Right renal cortex interstitium (tissue), 3 donors: Measurements from ENCODE around the gene ITGAD. TPM values are rescaled to one million over a fixed set of nuclear protein-coding genes. Genes with fewer than 3 reads are reported as not detected.
"Not testable (repeated sequence)": the region's sequence is repeated elsewhere in the genome, so short reads cannot be mapped to it uniquely, and the experiment has no call there.

ENCODE experiments used
- DNase-seq, 3 donors: peaks; one replicate each; pipeline ENCODE4 v3.0.0-alpha.2; 2013; ENCODE audit warnings: low read depth in 3 of 3, low spot score in 2 of 3
- polyA plus RNA-seq, 3 donors: library from polyadenylated mRNA; unstranded; fragments of 120-200 nt; gene quantifications; one replicate each; pipeline ENCODE4 v1.2.1, GENCODE V29; 2013; ENCODE audit not compliant: insufficient read length in 3 of 3

ITGAD gene
- polyA plus RNA-seq, 3 donors: 0.21 to 0.39 (median 0.23) TPM

DNA sequence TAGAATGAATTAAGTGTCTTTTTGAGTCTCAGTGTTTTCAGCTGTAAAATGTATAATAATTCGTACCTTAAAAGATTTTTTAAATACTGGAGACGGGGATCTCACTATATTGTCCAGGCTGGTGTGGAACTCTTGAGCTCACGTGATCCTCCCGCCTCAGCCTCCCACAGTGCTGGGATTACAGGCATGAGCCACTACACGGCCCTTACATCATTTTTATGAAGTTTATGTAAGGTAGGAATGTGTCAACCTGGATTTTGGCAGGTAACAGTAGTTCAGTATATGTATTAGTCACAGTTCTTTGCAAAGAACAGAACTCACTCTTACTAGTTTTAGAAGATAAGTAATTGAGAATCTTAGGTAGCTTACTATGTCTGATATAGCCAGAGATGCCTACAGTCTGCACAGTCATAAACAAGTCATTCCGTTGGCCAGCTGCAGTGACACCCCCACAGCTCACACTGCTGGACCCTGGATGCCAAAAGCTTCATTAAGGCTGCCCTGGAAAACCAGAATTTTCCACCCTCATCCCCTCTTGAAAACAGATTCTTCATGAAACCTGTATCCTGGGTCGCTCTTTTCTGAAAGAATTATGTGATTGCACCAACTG, 35.6 kb downstream of the ITGAD start:
- no peak for DNase-seq

DNA sequence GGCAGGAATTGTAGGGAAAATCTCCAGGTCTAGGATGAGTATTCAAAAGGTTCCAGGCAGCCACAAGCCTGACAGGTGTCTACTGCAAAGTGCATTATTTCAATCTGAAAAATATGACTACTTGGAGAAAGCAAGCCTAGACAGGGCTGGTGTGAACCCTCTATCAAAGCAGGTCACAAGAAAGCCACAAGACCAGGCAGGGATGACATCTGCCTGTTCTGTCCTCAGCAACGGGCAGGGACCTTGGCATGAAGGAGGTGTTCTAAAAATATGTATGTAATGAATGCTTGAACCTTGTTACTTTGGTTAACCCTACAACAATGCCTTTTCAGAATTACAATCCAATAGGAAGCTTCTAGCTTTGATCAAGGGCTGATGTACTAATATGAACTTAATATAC, 36.2 kb downstream of the ITGAD start:
- DNase-seq: no peak

DNA sequence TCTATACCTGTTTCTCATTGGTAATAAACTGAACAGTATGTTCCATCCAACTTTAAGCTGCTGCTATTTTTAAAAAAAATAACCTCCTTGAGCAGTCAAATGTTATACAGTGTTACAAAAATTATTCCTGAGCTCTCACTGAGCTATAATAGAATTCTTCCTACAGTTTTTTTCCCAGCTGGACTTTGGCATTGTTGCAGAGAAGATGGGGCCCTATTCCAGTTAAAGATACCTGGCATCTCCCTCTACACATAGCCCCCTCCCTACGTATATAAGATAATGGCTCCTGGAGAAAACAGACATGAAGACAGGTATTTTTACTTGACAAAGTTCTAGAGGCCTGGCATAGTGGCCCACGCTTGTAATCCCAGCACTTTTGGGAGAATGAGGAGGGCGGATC, 36.7 kb downstream of the ITGAD start:
- no peak for DNase-seq

DNA sequence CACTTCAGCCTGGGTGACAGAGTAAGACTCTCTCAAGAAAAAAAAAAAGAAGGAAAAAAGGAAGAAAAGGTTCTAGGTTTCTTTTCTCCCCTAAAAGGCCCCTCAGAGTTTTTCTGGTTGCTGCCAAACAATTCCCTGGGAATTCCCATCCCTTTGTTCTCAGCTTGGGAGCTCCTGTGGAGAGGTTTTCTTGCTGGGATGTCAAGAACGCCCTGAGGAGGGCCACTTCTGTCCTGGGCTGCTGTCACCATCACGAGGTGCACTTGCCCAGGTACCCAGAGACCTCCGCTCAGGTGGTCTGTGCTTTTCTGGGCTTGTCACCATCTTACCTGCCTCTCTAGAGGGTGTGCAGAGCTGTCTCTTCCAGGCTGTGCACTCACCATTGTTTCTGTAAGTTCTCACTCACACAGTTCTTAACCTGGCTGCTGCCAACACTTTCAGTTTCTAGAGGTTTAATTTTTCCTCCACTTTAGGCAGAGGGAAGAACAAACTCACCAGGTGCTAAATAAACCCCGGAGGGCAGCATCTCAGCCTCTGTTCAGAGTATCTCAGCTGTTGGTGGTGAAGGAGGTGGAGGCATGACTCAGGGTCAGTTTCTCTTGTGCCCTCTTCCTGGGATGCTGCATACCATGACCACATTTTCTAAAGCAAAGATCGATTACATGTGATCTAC, 37.4 kb downstream of the ITGAD start:
- DNase-seq: no peak

DNA sequence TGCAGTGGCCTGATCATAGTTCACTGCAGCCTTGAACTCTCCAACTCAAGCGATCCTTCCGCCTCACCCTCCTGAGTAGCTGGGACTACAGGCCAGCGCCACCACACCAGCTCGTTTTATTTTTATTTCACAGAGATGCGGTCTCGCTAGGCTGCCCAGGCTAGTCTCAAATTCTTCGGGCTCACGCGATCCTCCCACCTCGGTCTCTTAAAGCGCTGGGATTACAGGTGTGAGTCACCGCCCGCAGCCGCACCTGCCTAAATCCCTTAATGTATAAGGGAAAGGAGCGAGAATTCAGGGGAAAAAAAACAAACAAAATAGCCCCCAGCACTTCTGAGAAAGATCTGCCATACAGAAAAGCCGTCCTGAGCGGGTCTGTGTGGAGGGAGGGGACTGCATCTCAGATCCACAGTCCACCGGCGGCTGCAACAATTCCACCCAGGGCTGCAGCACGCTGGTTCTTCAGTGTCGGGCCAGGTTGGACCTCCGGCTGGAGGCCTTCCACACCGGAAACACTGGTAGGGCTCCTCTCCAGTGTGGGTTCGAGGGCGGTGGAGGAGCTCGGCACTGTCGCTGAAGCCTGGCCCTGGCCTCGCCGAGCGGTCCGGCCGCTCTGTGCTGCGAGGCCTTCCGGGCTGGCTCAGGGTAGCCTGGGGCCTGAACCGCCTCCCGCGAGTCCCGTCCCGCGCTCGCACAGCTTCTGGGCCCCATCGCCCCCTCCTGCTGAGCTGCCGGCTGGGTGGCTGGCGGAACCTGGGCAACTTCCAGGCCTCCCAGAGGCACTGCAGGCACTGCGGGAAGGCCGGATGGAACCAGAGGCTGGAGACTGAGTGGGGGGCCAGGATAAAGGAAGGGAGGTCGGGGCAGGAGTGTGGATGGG, 42.4 kb downstream of the ITGAD start:
- DNase-seq: no peak

DNA sequence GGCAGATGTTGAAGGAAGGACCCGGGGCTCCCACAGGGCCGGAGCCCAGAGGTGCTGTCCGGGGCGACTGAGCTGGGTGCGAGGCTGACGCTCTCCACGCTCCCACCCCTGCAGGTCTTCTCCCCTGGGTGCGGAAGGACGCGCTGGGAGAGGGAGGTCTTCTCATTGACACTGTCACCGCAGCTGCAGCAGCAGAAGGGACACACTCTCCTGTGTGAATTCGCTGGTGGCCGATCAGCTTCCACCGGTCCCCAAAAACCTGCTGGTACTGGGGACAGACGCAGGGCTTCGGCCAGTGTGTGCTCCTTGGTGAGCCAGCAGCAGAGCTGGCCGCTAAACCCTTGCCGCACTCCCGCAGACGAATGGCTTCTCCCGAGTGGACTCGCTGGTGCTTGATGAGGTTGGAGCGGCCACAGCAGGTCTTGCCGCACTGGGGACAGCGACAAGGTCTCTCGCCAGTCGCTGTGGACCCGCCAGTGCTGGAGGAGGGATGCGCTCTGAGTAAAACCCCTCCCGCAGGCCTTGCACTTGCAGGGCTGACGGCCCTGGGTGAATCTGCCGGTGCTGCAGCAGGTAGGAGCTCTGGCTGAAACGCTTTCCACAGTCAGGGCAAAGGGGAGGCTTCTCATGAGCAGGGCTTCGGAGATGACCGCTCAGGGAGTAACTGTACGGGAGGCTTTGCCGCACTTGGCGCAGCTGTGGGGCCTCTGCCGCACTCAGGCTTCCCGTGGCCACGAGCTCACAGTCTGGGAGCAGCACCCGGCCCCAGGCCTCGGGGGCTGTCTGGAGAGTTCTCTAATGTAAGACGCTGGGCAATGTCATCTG, 43.3 kb downstream of the ITGAD start:
- DNase-seq: no peak

DNA sequence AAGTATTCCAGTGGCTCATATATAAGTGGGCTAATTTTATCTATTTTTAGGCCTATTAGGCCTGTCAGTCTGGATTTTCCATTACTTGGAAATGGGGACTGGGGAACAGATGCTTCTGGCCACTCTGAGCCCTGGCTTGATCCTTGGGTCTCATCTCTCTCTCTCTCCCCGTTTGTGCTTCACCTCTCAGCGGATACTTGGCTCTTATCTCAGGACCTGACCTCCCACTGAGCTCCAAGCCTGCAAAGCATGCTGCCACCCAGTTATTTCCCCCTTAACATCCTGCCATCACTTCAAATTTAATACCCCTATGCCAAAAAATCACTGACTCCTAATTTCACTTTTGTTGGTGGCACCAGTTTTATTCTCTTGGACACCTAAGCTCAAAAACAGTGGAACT, 45.3 kb downstream of the ITGAD start:
- no peak for DNase-seq

DNA sequence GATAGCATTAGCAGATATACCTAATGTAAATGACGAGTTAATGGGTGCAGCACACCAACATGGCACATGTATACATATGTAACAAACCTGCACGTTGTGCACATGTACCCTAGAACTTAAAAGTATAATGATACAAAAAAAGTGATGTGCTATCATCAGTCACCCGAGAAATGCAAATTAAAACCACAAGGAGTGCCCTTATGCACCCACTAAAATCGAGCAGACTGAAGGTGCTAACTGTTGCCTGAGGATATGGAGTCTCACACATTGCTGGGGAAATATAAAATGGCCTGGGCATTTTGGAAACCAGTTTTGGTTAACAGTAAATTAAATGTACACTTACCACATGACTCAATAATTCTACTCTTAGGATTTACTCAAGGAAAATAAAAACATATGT, 45.9 kb downstream of the ITGAD start:
- DNase-seq: not testable (repeated sequence)

DNA sequence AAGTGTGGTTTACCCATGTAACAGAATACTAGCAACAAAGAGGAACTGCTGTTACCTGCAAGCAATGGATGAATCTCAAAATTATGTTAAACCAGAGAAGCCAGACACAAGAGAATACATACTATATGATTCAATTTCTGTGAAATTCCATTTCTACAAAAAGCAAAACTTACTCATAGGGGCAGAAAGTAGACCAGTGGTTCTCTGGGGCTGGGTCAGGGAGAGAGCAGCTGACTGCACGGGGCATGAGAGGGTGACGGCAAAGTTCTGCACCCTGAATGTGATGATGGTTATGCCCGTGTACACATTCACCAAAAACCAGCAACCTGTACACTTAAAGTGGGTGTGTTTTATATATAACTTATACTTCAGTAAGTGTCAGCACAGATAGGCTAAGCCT, 46.4 kb downstream of the ITGAD start:
- DNase-seq: no peak

DNA sequence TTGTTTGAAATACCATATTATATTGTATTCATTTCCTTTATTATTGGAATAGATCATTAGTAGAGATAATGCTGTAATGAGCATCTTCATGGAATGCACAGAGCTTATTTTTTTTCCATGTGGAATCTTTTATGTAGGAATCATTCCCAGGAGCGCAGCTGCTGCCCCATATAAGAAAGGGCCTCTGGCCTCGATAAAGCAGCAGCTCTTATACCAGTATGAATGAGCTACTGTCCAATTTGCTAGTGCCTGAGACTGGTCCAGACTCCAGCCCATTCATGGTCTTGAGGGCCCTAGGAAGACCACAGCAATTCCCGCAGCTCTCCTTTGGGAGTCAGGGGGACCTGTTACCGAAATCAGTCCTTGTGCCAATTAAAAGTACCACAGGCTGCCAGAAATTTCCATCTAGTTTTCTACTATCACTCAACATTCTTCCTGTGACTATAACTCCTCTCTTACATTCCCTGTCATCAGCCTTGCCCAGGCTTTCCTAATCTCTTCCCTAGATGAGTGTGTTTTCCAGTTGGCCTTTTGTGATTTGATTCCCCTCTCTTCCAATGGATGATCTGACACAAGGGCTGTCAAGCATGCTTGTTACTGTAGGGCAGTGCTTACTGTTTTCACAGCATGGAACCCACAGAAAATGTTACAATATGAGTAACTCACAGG, 47.5 kb downstream of the ITGAD start:
- DNase-seq: no peak

DNA sequence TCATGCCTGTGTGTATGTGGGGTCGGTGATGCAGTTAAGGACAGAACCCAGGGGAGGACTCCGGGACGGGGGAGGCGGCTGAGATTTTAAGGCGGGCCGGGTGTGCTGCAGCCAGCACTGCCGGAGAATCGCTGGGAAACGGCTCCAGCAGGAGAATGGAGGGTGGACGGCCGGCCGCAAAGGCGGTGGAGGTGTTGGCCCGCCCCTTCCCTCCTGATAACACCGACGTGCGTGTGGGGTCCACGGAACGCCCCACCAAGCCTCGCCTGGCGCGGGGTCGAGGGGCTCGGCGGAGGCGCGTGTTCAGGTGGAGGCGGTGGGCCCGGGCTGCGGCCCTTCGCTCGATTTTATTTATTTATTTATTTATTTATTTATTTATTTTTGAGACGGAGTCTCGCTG, 48.8 kb downstream of the ITGAD start:
- DNase-seq: no peak

DNA sequence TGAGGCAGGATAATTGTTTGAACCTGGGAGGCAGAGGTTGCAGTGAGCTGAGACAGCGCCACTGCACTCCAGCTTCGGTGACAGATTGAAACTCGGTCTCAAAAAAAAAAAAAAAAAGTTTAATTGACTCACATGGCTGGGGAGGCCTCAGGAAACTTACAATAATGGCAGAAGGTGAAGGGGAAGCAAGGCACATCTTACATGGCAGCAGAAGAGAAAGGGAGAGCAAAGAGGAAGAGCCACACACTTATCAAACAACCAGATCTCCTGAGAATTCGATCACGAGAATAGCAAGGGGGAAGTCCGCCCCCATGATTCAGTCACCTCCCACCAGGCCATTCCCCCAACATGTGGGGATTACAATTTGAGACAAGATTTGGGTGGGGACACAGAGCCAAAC, 52.8 kb downstream of the ITGAD start:
- not testable (repeated sequence) for DNase-seq

DNA sequence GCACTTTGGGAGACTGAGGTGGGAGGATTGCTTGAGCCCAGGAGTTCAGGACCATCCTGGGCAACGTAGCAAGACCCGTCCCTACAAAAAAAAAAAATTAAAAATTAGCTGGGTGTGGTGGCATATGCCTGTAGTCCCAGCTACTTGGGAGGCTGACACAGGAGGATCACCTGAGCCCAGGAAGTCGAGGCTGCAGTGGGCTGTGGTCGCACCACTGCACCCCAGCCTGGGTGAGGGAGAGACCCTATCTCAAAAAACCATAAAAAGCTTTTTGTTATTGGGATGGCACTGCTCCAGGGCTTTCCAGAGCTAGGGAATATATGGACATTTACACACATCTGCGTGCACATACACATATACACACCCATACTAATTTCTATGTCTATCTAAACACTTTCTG, 58.1 kb downstream of the ITGAD start:
- no peak for DNase-seq

DNA sequence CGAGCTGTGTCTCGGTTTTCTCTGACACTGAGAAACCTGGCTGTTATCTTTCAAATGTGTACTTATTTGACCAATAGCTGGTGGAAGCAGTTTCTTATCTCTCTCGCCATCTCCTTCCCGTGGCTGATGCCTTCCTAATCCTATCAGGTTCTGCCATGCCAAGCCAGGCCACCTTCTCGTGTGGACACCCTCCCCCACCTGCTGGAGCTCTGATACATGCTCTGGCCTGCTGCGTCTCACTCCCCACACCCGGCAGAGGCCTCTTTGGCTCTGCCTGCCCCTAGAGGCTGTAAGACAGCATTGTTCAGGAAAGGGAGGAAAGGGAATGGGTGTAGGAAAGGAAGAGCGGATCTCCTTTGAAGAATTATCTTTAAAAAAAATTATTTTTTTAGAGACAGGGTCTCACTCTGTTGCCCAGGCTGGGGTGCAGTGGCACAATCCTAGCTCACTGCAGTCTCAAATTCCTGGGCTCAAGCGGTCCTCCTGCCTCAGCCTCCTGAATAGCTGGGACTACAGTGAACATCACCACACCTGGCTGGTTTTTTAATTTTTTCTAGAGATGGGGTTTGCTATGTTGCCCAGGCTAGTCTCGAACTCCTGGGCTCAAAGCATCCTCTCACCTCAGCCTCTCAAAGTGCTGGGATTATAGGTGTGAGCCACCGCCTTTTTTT, 58.7 kb downstream of the ITGAD start:
- DNase-seq: no peak

DNA sequence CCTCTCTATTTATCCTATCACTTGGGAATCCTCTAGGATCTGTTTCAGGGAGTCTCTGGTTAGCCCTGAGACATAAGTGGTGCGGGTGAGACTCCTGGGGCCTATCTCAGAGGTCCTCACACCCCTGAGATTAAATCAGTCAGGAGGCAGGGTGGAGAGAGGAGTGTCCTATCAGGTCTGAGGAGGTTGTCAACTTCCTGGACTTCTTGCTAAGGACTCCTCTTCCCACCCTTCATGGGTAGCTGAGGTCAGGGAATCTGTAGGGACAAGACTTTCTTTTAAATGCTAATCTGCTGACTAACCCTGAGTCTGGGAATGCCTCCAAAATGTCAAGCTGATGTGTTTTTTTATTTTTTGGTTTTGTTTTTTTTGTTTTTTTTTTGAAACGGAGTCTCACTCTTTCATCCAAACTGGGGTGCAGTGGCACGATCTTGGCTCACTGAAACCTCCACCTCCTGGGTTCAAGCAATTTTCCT, 59.5 kb downstream of the ITGAD start:
- no peak for DNase-seq

DNA sequence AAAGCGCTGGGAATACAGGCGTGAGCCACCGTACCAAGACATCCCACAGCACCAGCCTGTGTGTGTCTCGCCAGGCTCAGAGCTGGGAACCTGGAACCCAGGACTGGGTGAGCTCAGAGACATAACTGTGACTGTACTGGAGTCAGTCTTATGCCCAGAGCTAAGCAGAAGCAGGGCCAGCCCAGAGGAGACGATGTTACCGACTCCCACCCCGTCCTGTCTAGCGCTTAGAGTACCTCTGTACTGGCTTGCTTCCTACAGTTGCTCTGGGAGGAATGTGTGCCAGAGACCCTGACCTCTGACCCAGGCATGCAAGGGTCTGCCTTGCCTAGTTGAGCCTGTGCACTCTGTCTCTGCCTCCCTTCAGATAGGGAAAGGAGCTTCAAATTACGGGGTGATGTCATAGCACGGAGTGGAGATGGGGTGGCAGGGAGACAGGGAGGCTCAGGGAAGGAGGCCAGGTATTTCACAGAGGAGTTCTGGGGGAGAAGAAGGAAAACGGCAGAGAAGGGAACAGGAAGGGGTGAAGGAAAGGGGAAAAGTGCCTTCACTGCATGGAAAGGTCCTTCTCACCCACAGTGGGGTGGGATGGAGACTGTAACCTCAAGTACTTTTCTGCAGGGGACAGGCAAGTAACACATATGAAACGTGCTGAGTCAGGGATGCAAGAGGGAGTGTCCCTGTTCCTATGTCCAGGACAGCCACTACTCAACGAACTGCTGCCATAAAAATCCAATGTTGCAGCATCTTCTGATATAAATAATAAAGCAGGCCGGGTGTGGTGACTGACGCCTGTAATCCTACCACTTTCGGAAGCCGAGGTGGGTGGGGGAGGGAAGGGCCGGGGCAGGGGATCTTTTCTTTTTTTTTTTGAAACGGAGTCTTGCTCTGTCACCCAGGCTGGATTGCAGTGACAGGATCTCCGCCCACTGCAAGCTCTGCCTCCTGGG, 60.4 kb downstream of the ITGAD start:
- DNase-seq: no peak

DNA sequence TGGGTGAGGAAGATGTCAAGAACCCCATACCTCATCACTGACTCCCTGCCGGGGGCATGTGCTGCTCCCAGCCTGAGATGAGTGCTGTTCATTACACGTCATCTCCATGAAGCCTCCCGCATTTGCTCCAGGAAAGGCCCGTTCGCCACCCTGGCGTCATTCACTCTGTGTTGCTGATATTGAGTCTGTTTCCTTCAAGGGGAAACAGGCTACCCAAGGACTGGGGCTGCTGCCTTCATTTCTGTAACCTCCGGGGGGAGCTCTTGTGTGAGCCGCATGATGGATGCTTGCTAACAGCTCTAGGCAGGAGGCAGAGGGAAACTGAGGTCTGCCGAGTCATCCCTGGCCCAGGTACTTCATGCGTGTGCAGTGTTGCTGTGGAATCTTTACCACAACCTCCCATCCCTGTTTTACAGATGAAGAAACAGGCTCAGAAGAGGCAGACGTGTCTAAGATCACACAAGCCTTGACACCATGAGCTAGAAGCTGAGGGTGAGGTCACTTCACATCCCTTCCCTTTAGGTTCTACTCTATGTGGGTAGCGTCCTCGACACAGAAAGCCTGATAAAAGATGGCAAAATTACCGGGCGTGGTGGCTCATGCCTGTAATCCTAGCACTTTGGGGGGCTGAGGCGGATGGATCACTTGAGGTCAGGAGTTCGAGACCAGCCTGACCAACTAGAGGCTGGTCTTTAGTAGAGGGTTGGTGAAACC, 62.6 kb downstream of the ITGAD start:
- DNase-seq: no peak

DNA sequence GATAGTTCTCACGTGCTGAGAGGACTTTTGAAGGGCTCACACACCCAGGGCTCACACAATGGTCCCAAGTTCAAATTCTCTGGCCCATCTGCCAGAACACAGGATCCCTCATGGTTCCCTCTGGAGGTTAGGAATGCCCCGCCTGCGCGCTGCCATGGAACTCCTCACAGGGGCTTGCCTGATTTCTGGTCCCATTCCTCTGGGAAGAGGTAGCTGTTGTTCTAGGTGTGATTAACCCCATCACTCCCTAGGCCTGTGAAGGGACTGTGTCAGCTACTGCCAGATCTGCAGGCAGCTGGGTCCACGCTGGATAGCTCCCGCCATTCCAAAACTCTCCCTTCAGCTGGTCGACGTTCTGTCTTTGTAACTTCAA, 63.8 kb downstream of the ITGAD start:
- DNase-seq: no peak
